ENCODE measurements around the gene ABHD3. TPM values are rescaled to one million over a fixed set of nuclear protein-coding genes. Genes with fewer than 3 reads are reported as not detected.
"Not testable (repeated sequence)": the region's sequence is repeated elsewhere in the genome, so short reads cannot be mapped to it uniquely, and the experiment has no call there.

Gene ABHD3
- total and polyA plus RNA-seq, 2 donors (not counting 3 experiments of a cell fraction or from before 2014, with no cell fraction given), result 6.3 to 14.9 TPM

DNA sequence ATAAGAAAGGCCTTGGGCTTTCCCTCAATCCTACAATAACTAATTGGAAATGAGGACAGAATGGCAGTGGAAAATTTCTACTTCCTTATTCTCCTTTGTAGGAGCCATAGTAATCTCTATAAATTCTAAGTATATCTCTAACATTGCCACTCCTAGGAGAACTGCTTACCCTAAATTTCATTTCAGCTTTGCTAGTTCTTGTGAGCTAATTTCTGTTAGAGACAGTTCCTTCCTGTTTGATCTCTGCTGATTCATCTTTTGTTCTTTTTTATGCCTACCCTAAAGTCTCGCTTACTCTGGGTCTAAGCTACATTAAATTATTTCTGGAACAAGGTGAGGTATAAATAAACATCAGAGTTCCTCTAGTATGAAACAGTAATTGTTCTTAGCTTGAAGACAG lies 25.7 kb downstream of the ABHD3 start:
- ChIA-PET CTCF (interaction anchor here (0.7 to 1.9 kb wide), 7 partner anchors 9 to 484 kb away, joined by 3 to 9 read pairs (median 3); partner anchors contain the start of genes ABHD3 and ESCO1), POLR2A (interaction anchor here (0.6 kb wide), 1 partner anchor 30 kb away, joined by 6 read pairs; no protein-coding TSS in a partner anchor)
- H4K20me1 ChIP-seq (replicated peaks; ENCODE audit: control insufficient read depth, extremely low read depth, insufficient read depth, low read length), result no peaks in the 10 kb centered on the region
- dilution Hi-C loops (cut with MboI; ENCODE audit: extremely low pct_ligation_motif_present, low sequenced_read_pairs), result no loop called here
- H3K36me3 ChIP-seq (ENCODE audit: control insufficient read depth in 2 of 2, extremely low read depth in 1 of 2, insufficient read depth in 2 of 2, low read length in 2 of 2), result no peaks in the 10 kb centered on the region
- H3K79me2 ChIP-seq (ENCODE audit: control insufficient read depth, insufficient read depth, low read length), result no peaks in the 10 kb centered on the region
- TF ChIP-seq FOS (IDR thresholded peaks at IDR 0.05; ENCODE audit: borderline replicate concordance, insufficient read depth, low read length) (peak; percentile 21), GATA2 (IDR thresholded peaks at IDR 0.05; ENCODE audit: insufficient read depth, insufficient read length, low read depth, low read length) (no peak)
- peak overlapping the region; percentile 11 for H3K27ac ChIP-seq (ENCODE audit: insufficient read depth, low read depth, low read length)
- H3K9me1 ChIP-seq (replicated peaks; ENCODE audit: control insufficient read depth, extremely low read depth, insufficient read depth, low read length), result no peaks in the 10 kb centered on the region
- intact Hi-C loops (cut with micrococcal nuclease), result no loop called here
- H2AFZ ChIP-seq (ENCODE audit: low read depth, low read length), result peak overlapping the region; percentile 45
- H3K27me3 ChIP-seq (ENCODE audit: control insufficient read depth in 2 of 2, insufficient read depth in 2 of 2, low read length in 2 of 2), result no peaks in the 10 kb centered on the region
- peak overlapping the region; percentile 23 for H3K9ac ChIP-seq (replicated peaks; ENCODE audit: extremely low read depth, insufficient read depth, low read length)
- FAIRE-seq (peak; percentile 58), DNase-seq (ENCODE audit: low read depth, low spot score) (peak; percentile 40)
- BruUV-seq (replicated peaks), result no TSS peak
- H3K9me3 ChIP-seq (replicated peaks; ENCODE audit: control insufficient read depth, insufficient read depth, low read length), result no peaks in the 10 kb centered on the region
- H3K4me1 ChIP-seq (ENCODE audit: control insufficient read depth, extremely low read depth, insufficient read depth, low read length), result peaks cover 12% of the 10 kb centered on the region
- no peak overlapping the region for H3K4me3 ChIP-seq (replicated peaks in 1 of 3; ENCODE audit: insufficient read depth in 1 of 3, low read depth in 1 of 3, low read length in 3 of 3)
- H3K4me2 ChIP-seq (ENCODE audit: insufficient read depth, low read length), result peak overlapping the region; percentile 81

DNA sequence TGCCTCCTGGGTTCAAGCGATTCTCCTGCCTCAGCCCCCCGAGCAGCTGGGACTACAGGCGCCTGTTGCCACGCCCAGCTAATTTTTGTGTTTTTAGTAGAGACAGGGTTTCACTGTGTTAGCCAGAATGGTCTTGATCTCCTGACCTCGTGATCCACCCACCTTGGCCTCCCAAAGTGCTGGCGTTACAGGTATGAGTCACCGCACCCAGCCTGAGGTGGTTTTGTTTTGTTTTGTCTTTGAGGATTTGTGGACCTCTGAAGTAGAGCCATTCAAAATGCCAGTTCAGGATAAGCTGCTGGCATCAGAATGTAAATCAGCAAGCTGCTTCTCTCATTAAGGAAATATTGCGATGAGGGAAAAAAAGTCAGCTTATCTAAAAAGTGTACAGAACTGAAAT lies 29.2 kb downstream of the ABHD3 start:
- POLR2A ChIA-PET; H3K9ac ChIP-seq (replicated peaks; ENCODE audit: extremely low read depth, insufficient read depth, low read length); H3K79me2 ChIP-seq (ENCODE audit: control insufficient read depth, insufficient read depth, low read length); H4K20me1 ChIP-seq (replicated peaks; ENCODE audit: control insufficient read depth, extremely low read depth, insufficient read depth, low read length); dilution Hi-C loops (cut with MboI; ENCODE audit: extremely low pct_ligation_motif_present, low sequenced_read_pairs); H3K4me3 ChIP-seq (replicated peaks in 1 of 3; ENCODE audit: insufficient read depth in 1 of 3, low read depth in 1 of 3, low read length in 3 of 3); H3K9me1 ChIP-seq (replicated peaks; ENCODE audit: control insufficient read depth, extremely low read depth, insufficient read depth, low read length); BruUV-seq (replicated peaks); H3K27ac ChIP-seq (ENCODE audit: insufficient read depth, low read depth, low read length); H3K27me3 ChIP-seq (ENCODE audit: control insufficient read depth in 2 of 2, insufficient read depth in 2 of 2, low read length in 2 of 2); FAIRE-seq; H3K36me3 ChIP-seq (ENCODE audit: control insufficient read depth in 2 of 2, extremely low read depth in 1 of 2, insufficient read depth in 2 of 2, low read length in 2 of 2); H3K4me2 ChIP-seq (ENCODE audit: insufficient read depth, low read length); DNase-seq (ENCODE audit: low read depth, low spot score); intact Hi-C loops (cut with micrococcal nuclease); H3K9me3 ChIP-seq (replicated peaks; ENCODE audit: control insufficient read depth, insufficient read depth, low read length); H2AFZ ChIP-seq (ENCODE audit: low read depth, low read length): not testable (repeated sequence)
- CTCF ChIA-PET, result interaction anchor here (1.0 to 1.8 kb wide), 2 partner anchors 9 to 40 kb away, joined by 3 to 4 read pairs; no protein-coding TSS in a partner anchor
- TF ChIP-seq JUN (IDR thresholded peaks at IDR 0.05; ENCODE audit: borderline replicate concordance, insufficient read depth, insufficient read length, low read depth), result peak; percentile 7
- H3K4me1 ChIP-seq (ENCODE audit: control insufficient read depth, extremely low read depth, insufficient read depth, low read length), result peaks cover 13% of the 10 kb centered on the region

Measured in endothelial cell of umbilical vein (primary cell).